K562 (cell line): ENCODE measurements around the gene MED15. TPM values are rescaled to one million over a fixed set of nuclear protein-coding genes. Genes with fewer than 3 reads are reported as not detected.

Experiments
- ARID3A ChIP-seq: IDR thresholded peaks from 2 replicates; pipeline ENCODE4 v1.6.1; 2012; ENCODE audit warnings: low read depth, low read length, improper control_type of control experiment, borderline replicate concordance
- BRD9 ChIP-seq: fragments of 450-650 bp; IDR thresholded peaks from 2 replicates; pipeline ENCODE4 v1.6.1; 2018; ENCODE audit warnings: low read depth; ENCODE audit not compliant: partially characterized antibody
- CBFB ChIP-seq: sonication (generic); formaldehyde crosslinking; IDR thresholded peaks from 2 replicates; pipeline ENCODE4 v1.4.0; 2020; ENCODE audit warnings: mild to moderate bottlenecking, missing genetic modification reagents
- GABPB2 ChIP-seq: fragments of 250-450 bp; sonication (Bioruptor Pico); conservative IDR thresholded peaks from 2 replicates; pipeline ENCODE4 v1.5.1; 2021; ENCODE audit warnings: mild to moderate bottlenecking
- HBP1 ChIP-seq: fragments of 450-650 bp; formaldehyde crosslinking; IDR thresholded peaks from 2 replicates; pipeline ENCODE4 v1.4.0; 2022; ENCODE audit warnings: missing genetic modification characterization
- HINFP ChIP-seq: fragments of 450-650 bp; conservative IDR thresholded peaks from 2 replicates; pipeline ENCODE4 v1.6.1; 2016; ENCODE audit warnings: missing genetic modification characterization, low read depth, mild to moderate bottlenecking, control low read depth, missing compliant biosample characterization
- MAFG ChIP-seq: fragments of 450-650 bp; conservative IDR thresholded peaks from 2 replicates; pipeline ENCODE4 v1.6.1; 2016; ENCODE audit warnings: missing genetic modification characterization, missing compliant biosample characterization
- PATZ1 ChIP-seq: fragments of 250-450 bp; sonication (Bioruptor Pico); IDR thresholded peaks from 2 replicates; pipeline ENCODE4 v1.5.0; 2020; ENCODE audit warnings: mild to moderate bottlenecking, borderline replicate concordance
- POLR2AphosphoS5 ChIP-seq: IDR thresholded peaks from 2 replicates; pipeline ENCODE4 v1.6.1; 2011; ENCODE audit warnings: mild to moderate bottlenecking, low read depth, low read length, moderate library complexity; ENCODE audit not compliant: control insufficient read depth, insufficient read depth
- RBFOX2 ChIP-seq: fragments of 200-400 bp; formaldehyde crosslinking; IDR thresholded peaks from 2 replicates; pipeline ENCODE4 v1.6.1; 2017; ENCODE audit warnings: low read depth, mild to moderate bottlenecking, low read length, moderate library complexity
- STAG1 ChIP-seq: sonication (generic); formaldehyde crosslinking; IDR thresholded peaks from 2 replicates; pipeline ENCODE4 v1.5.0; 2020; ENCODE audit warnings: missing genetic modification reagents, borderline replicate concordance
- TAF9B ChIP-seq: fragments of 450-650 bp; IDR thresholded peaks from 2 replicates; pipeline ENCODE4 v1.6.1; 2018; ENCODE audit warnings: mild to moderate bottlenecking; ENCODE audit not compliant: partially characterized antibody
- USF1 ChIP-seq: sonication (generic); formaldehyde crosslinking; IDR thresholded peaks from 2 replicates; pipeline ENCODE4 v1.9.0; 2022; ENCODE audit warnings: mild to moderate bottlenecking, missing genetic modification reagents
- ZNF143 ChIP-seq: sonication (generic); formaldehyde crosslinking; IDR thresholded peaks from 2 replicates; pipeline ENCODE4 v1.9.0; 2022; ENCODE audit warnings: mild to moderate bottlenecking, missing genetic modification reagents
- ZNF232 ChIP-seq: sonication (generic); formaldehyde crosslinking; IDR thresholded peaks from 2 replicates; pipeline ENCODE4 v1.8.0; 2022; ENCODE audit warnings: mild to moderate bottlenecking, missing genetic modification reagents
- ZNF384 ChIP-seq: IDR thresholded peaks from 2 replicates; pipeline ENCODE4 v1.6.1; 2012; ENCODE audit warnings: low read depth, low read length, improper control_type of control experiment
- ZNF668 ChIP-seq: fragments of 250-450 bp; sonication (Bioruptor Pico); IDR thresholded peaks from 2 replicates; pipeline ENCODE4 v1.8.0; 2022; ENCODE audit warnings: mild to moderate bottlenecking, inconsistent platforms
- polyA plus RNA-seq, 8 experiments: library from polyadenylated mRNA; depleted of rRNA in 4 of 8; stranded (reverse) in 5 of 8; unstranded in 3 of 8; fragments of >200 nt; fragmentation: Nextera tagmentation in 2 of 8; fragmentation: Illumina TruSeq in 1 of 8; extraction: Ambion mirVana in 2 of 8; extraction: Trizol in 1 of 8; gene quantifications; 2 replicates each; pipeline versions ENCODE4 v1.2.1 to v1.2.3, GENCODE V29; 2011 to 2014; ENCODE audit warnings: inconsistent platforms in 1 of 8, missing spikeins in 1 of 8
- total RNA-seq, 7 experiments: library from RNA; depleted of rRNA in 6 of 7; stranded (reverse); fragments of >200 nt in 6 of 7; fragmentation: Illumina TruSeq in 2 of 7; extraction: Trizol in 2 of 7; gene quantifications; 2 replicates each; pipeline versions ENCODE4 v1.2.1 to v1.2.3, GENCODE V29; 2011 to 2021; ENCODE audit warnings: low replicate concordance in 1 of 7

The MED15 gene
- total and polyA plus RNA-seq, 9 of the 15 experiments (the other 6 are each of a cell fraction or from before 2014, with no cell fraction given), result 4.0 to 271 (median 60.1) TPM

GRCh38 chr22:20526628-20527355 lies 19.4 kb downstream of the MED15 start (continued):
- no peak for TF ChIP-seq ARID3A
- no peak for TF ChIP-seq PATZ1 (CRISPR knock-in tag)
- no peak for TF ChIP-seq POLR2AphosphoS5
- peak; percentile 92 for TF ChIP-seq HBP1 (CRISPR knock-in tag)
- peak; percentile 28; the same call in 1 of the 2 replicates for TF ChIP-seq HINFP (tag)
- TF ChIP-seq ZNF143 (CRISPR knock-in tag), result no peak
- no peak for TF ChIP-seq STAG1
- TF ChIP-seq CBFB (CRISPR knock-in tag), result no peak
- TF ChIP-seq USF1 (CRISPR knock-in tag), result no peak
- TF ChIP-seq GABPB2 (CRISPR knock-in tag), result 0 out of 2 replicates have a peak, but pooled peaks have one; percentile 38
- TF ChIP-seq RBFOX2, result no peak
- TF ChIP-seq ZNF384, result no peak
- TF ChIP-seq BRD9, result no peak
- TF ChIP-seq MAFG, result no peak
- TF ChIP-seq ZNF668 (CRISPR knock-in tag), result 0 out of 2 replicates have a peak, but pooled peaks have one; percentile 0
- TF ChIP-seq ZNF232 (CRISPR knock-in tag), result no peak
- TF ChIP-seq TAF9B, result no peak
